Measurements from ENCODE around the gene BICD1. TPM values are rescaled to one million over a fixed set of nuclear protein-coding genes. Genes with fewer than 3 reads are reported as not detected.
"Not testable (repeated sequence)": the region's sequence is repeated elsewhere in the genome, so short reads cannot be mapped to it uniquely, and the experiment has no call there.

The BICD1 gene
- total and polyA plus RNA-seq, 10 donors, result 8.5 to 62.9 (median 44.2) TPM

DNA sequence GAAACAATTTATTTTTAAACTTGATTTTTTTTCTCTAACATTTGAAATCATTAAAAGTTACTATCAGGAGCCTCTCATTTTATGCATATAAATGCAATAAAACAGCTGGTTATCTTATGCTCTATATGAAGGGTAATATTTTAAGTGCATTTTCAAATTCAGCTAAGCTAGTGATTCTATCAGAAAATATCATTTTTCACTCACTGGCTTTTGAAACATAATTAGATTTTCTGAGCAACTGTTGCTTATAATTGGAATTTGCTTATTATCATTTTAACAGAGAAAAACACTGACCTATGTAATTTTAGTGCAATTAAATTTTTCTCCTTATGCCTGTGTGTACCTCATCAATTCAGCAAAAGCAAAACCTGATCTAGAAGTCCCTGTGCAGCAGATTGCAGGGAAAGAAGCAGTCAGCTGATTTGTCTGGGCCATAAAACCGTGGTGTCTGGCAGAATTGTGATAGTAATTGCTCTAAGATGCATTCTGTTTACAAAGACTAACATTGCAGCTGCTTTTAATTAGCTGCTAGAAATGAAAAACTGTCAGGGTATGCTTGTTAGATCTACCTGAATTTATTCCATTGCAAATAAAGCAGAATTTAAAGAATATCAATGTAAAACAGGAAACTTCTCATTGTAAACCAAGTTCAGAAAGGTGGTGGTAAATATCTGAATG is 75.0 kb downstream of the BICD1 start:
- TF ChIP-seq, protein P1, sequence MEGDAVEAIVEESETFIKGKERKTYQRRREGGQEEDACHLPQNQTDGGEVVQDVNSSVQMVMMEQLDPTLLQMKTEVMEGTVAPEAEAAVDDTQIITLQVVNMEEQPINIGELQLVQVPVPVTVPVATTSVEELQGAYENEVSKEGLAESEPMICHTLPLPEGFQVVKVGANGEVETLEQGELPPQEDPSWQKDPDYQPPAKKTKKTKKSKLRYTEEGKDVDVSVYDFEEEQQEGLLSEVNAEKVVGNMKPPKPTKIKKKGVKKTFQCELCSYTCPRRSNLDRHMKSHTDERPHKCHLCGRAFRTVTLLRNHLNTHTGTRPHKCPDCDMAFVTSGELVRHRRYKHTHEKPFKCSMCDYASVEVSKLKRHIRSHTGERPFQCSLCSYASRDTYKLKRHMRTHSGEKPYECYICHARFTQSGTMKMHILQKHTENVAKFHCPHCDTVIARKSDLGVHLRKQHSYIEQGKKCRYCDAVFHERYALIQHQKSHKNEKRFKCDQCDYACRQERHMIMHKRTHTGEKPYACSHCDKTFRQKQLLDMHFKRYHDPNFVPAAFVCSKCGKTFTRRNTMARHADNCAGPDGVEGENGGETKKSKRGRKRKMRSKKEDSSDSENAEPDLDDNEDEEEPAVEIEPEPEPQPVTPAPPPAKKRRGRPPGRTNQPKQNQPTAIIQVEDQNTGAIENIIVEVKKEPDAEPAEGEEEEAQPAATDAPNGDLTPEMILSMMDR (IDR thresholded peaks at IDR 0.05 in 8 of 11, conservative IDR thresholded peaks at IDR 0.05 in 3 of 11), result no peak
- intact Hi-C loops (cut with DNase I; ENCODE audit: low total_unique reads), result no loop called here
- no peak overlapping the region for H3K4me3 ChIP-seq
- H3K36me3 ChIP-seq, result peaks cover 0 to 12% (median 0%) of the 10 kb centered on the region in 6 donors
- no peak overlapping the region for H3K27ac ChIP-seq
- H3K27me3 ChIP-seq (replicated peaks in 1 of 7), result no peaks in the 10 kb centered on the region
- no peaks in the 10 kb centered on the region for H3K9me3 ChIP-seq
- WGBS, 5 donors, result 67 to 88% (median 84%) methylated on average over 1 of the region's 1 CpG
- H3K4me1 ChIP-seq, result no peaks in the 10 kb centered on the region
- DNase-seq, result no peak

GRCh38 chr12:32183650-32184049 is 77.0 kb downstream of the BICD1 start:
- Histone ChIP-seq H3K36me3 (peaks cover 0 to 12% (median 0%) of the 10 kb centered on the region in 6 donors), H3K4me1 (no peaks in the 10 kb centered on the region), H3K27ac (no peak overlapping the region), H3K9me3 (no peaks in the 10 kb centered on the region), H3K27me3 (replicated peaks in 1 of 7) (no peaks in the 10 kb centered on the region), H3K4me3 (no peak overlapping the region)
- no peak for DNase-seq
- TF ChIP-seq, protein P1 (IDR thresholded peaks at IDR 0.05 in 8 of 11, conservative IDR thresholded peaks at IDR 0.05 in 3 of 11), result no peak
- TF ChIP-seq POLR2A (IDR thresholded peaks at IDR 0.05) (no peak), POLR2AphosphoS5 (IDR thresholded peaks at IDR 0.05) (no peak)
- intact Hi-C loops (cut with DNase I; ENCODE audit: low total_unique reads), result no loop called here
- 80 to 100% (median 100%) methylated on average over 1 of the region's 1 CpG for WGBS, 5 donors

GRCh38 chr12:32187127-32187526 is 80.5 kb downstream of the BICD1 start:
- H3K27me3 ChIP-seq (replicated peaks in 1 of 7); H3K4me3 ChIP-seq; H3K27ac ChIP-seq; intact Hi-C loops (cut with DNase I; ENCODE audit: low total_unique reads); DNase-seq; H3K4me1 ChIP-seq; H3K9me3 ChIP-seq: not testable (repeated sequence)
- H3K36me3 ChIP-seq, result peaks cover 0 to 12% (median 0%) of the 10 kb centered on the region in 6 donors
- 92 to 94% (median 94%) methylated on average over 8 of the region's 8 CpGs for WGBS, 5 donors

DNA sequence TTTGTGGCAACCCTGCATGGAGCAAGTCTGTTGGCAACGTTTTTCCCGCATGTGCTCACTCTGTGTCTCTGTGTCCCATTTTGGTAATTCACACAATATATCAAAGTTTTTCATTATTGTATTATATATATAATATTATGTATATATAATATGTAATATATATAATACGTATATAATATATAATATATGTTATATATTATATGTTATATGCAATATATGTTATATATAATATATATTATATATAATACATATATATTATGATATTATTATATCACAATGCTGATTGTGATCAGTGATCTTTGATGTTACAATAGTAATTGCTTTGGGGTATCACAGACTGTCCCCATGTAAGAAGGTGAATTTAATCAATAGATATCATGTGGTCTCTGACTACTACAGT is 84.8 kb downstream of the BICD1 start:
- H3K27me3 ChIP-seq (replicated peaks in 1 of 7), result no peaks in the 10 kb centered on the region
- peaks cover 0 to 34% (median 21%) of the 10 kb centered on the region in 8 donors for H3K9me3 ChIP-seq
- no peaks in the 10 kb centered on the region for H3K4me1 ChIP-seq
- intact Hi-C loops (cut with DNase I; ENCODE audit: low total_unique reads), result no loop called here
- no peak overlapping the region for H3K27ac ChIP-seq
- H3K36me3 ChIP-seq, result no peaks in the 10 kb centered on the region
- H3K4me3 ChIP-seq, result no peak overlapping the region
- TF ChIP-seq, protein P1 (IDR thresholded peaks at IDR 0.05 in 8 of 11, conservative IDR thresholded peaks at IDR 0.05 in 3 of 11), result no peak
- TF ChIP-seq POLR2AphosphoS5 (IDR thresholded peaks at IDR 0.05) (no peak), POLR2A (IDR thresholded peaks at IDR 0.05) (no peak)
- WGBS, 5 donors, result 93 to 96% (median 95%) methylated on average over 3 of the region's 3 CpGs
- no peak for DNase-seq

Measured in spleen (tissue), 11 donors.